Ishikawa (cell line): ENCODE results near the gene SLC22A13.

Experiments used
- CEBPB ChIP-seq: IDR thresholded peaks from 2 replicates; pipeline ENCODE4 v1.6.1; 2012
- CREB1 ChIP-seq: IDR thresholded peaks from 2 replicates; pipeline ENCODE4 v1.6.1; 2012; ENCODE audit warnings: low read depth
- EGR1 ChIP-seq: IDR thresholded peaks from 2 replicates; pipeline ENCODE4 v1.6.1; 2012
- EP300 ChIP-seq: IDR thresholded peaks from 2 replicates; pipeline ENCODE4 v1.6.1; 2012; ENCODE audit warnings: borderline replicate concordance
- FOXM1 ChIP-seq: IDR thresholded peaks from 2 replicates; pipeline ENCODE4 v1.6.1; 2012; ENCODE audit warnings: low read depth, borderline replicate concordance
- NFIC ChIP-seq: IDR thresholded peaks from 2 replicates; pipeline ENCODE4 v1.6.1; 2012
- RAD21 ChIP-seq: IDR thresholded peaks from 2 replicates; pipeline ENCODE4 v1.6.1; 2012; ENCODE audit warnings: low read depth
- TAF1 ChIP-seq: IDR thresholded peaks from 2 replicates; pipeline ENCODE4 v1.6.1; 2012; ENCODE audit warnings: low read depth, mild to moderate bottlenecking
- TCF12 ChIP-seq: IDR thresholded peaks from 2 replicates; pipeline ENCODE4 v1.6.1; 2012; ENCODE audit warnings: low read depth
- TEAD4 ChIP-seq: IDR thresholded peaks from 2 replicates; pipeline ENCODE4 v1.6.1; 2012
- YY1 ChIP-seq: IDR thresholded peaks from 2 replicates; pipeline ENCODE4 v1.6.1; 2012; ENCODE audit warnings: low read depth
- ZBTB7A ChIP-seq: IDR thresholded peaks from 2 replicates; pipeline ENCODE4 v1.6.1; 2012; ENCODE audit warnings: low read depth
- TF ChIP-seq, protein P1 (sequence below): IDR thresholded peaks from 2 replicates; pipeline ENCODE4 v1.6.1; 2012
- TF ChIP-seq, protein P2 (sequence below): IDR thresholded peaks from 2 replicates; pipeline ENCODE4 v1.6.1; 2012
- TF ChIP-seq, protein P3 (sequence below): IDR thresholded peaks from 2 replicates; pipeline ENCODE4 v1.6.1; 2012; ENCODE audit warnings: low read depth, mild to moderate bottlenecking

Gene SLC22A13

DNA sequence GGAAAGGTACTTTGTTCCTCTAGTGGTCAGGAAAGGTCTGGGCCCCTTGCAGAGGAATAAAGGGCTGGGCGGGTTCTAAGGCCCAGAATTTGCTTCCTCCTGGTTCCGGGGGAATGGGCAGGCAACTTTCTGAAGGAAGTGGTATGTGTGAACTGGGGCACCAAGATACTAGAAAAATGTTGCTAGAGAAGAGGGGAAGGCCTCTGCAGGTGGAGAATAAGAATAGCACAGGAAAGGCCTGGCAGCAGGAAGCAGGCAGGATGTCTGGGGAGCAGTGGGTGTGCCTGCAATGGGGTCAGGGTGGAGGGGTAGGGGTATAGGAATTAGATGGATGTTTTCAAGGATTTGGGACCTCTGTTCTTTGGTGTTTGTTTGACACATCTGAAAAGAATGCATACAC lies 2.0 kb downstream of the SLC22A13 start:
- TF ChIP-seq FOXM1 (no peak), TAF1 (no peak), RAD21 (no peak), CREB1 (no peak), EGR1 (no peak), EP300 (no peak), ZBTB7A (no peak), TCF12 (no peak), NFIC (no peak), CEBPB (no peak), TEAD4 (no peak), YY1 (no peak)
- TF ChIP-seq, protein P1, sequence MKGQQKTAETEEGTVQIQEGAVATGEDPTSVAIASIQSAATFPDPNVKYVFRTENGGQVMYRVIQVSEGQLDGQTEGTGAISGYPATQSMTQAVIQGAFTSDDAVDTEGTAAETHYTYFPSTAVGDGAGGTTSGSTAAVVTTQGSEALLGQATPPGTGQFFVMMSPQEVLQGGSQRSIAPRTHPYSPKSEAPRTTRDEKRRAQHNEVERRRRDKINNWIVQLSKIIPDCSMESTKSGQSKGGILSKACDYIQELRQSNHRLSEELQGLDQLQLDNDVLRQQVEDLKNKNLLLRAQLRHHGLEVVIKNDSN: no peak
- TF ChIP-seq, protein P2, sequence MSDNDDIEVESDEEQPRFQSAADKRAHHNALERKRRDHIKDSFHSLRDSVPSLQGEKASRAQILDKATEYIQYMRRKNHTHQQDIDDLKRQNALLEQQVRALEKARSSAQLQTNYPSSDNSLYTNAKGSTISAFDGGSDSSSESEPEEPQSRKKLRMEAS: no peak

DNA sequence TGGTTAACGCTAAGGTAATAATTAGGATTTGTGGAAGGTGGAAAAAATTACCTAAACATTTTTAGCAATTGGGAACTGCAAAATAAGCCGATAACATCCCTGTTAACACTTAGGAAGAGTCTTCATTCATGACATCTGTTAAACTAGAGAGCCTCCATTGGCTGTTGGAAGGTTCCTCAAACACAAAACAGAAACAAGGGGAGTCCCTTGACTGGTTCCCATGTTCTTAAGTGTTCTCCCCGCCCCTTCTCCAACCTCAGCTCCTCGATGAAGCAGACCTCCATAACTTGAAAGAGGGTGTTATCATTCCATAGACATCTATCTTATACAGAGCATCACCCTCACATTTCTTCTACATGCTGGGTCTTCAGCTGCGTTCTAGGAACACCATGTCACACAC lies 2.5 kb downstream of the SLC22A13 start:
- no peak for TF ChIP-seq TAF1
- no peak for TF ChIP-seq EP300
- TF ChIP-seq CEBPB: no peak
- no peak for TF ChIP-seq FOXM1
- TF ChIP-seq, protein P3, sequence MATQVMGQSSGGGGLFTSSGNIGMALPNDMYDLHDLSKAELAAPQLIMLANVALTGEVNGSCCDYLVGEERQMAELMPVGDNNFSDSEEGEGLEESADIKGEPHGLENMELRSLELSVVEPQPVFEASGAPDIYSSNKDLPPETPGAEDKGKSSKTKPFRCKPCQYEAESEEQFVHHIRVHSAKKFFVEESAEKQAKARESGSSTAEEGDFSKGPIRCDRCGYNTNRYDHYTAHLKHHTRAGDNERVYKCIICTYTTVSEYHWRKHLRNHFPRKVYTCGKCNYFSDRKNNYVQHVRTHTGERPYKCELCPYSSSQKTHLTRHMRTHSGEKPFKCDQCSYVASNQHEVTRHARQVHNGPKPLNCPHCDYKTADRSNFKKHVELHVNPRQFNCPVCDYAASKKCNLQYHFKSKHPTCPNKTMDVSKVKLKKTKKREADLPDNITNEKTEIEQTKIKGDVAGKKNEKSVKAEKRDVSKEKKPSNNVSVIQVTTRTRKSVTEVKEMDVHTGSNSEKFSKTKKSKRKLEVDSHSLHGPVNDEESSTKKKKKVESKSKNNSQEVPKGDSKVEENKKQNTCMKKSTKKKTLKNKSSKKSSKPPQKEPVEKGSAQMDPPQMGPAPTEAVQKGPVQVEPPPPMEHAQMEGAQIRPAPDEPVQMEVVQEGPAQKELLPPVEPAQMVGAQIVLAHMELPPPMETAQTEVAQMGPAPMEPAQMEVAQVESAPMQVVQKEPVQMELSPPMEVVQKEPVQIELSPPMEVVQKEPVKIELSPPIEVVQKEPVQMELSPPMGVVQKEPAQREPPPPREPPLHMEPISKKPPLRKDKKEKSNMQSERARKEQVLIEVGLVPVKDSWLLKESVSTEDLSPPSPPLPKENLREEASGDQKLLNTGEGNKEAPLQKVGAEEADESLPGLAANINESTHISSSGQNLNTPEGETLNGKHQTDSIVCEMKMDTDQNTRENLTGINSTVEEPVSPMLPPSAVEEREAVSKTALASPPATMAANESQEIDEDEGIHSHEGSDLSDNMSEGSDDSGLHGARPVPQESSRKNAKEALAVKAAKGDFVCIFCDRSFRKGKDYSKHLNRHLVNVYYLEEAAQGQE: no peak
- no peak for TF ChIP-seq YY1
- TF ChIP-seq TEAD4: no peak
- no peak for TF ChIP-seq NFIC

DNA sequence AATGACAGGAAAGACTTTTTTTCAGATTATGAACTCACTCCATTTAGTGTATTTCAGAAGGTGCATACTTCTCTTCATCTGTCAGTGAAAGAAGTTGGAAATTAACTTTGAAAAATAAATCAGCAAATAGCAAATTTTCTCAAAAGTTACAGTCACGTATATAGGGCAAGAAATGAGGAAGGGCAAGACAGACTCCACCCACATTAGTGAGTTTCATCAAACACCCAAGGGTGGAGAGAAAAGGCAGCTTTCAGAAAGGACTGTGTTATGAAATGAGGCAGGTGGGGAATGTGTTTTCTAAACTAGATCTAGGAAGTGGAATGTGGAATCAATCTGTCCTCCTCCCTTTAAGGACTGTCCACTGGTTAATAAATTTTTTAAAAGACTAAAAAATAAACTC lies 2.9 kb downstream of the SLC22A13 start:
- TF ChIP-seq TAF1: no peak
- no peak for TF ChIP-seq NFIC
- TF ChIP-seq TEAD4: no peak
- no peak for TF ChIP-seq ZBTB7A
- no peak for TF ChIP-seq EGR1
- no peak for TF ChIP-seq CEBPB
- TF ChIP-seq RAD21: no peak
- TF ChIP-seq FOXM1: no peak
- no peak for TF ChIP-seq EP300
- TF ChIP-seq YY1: no peak
- TF ChIP-seq, protein P3: no peak

DNA sequence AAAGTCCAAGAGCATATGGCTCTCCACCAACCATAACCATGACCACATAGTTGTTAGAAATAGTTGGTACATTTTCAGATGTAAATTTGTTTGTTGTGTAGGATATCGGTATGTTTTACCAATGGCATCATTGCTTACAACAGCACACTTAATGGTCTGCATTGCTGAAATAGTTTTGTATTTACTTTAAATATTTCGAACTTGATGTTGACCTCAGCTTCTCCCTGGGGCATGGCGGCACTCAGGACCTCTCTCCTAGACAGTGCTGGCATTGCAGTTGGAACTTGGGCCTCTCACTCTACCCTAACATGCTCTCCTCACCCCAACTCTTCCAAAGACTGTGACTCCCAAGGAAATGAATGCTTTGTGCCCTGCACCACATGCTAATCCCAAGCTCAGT lies 5.0 kb downstream of the SLC22A13 start:
- TF ChIP-seq NFIC: no peak
- no peak for TF ChIP-seq TCF12
- TF ChIP-seq YY1: no peak
- TF ChIP-seq CEBPB: no peak
- TF ChIP-seq ZBTB7A: no peak
- TF ChIP-seq RAD21: no peak
- no peak for TF ChIP-seq EP300
- no peak for TF ChIP-seq FOXM1
- TF ChIP-seq EGR1: no peak

DNA sequence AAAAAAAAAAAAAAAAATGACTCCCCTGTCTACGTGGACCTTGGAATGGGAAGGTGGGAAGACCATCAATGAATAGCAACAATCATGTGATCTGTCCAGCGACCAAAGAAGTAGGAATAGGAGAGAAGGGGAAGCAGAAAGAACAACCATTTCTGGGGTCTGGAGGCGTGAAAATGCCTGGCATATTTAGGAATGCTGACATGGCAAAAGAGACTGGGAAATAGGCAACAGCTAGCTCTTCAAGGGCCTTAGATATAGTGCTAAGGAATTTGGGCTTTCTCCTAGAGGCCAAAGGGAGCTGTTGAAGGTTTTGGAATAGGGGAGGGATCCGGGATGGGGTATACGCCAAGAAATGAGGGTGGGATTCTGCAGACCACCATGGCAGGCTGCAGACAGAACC lies 5.9 kb downstream of the SLC22A13 start:
- TF ChIP-seq TEAD4: no peak
- no peak for TF ChIP-seq CEBPB
- TF ChIP-seq, protein P1: no peak
- TF ChIP-seq, protein P2: no peak
- TF ChIP-seq ZBTB7A: no peak
- TF ChIP-seq TCF12: no peak
- TF ChIP-seq EP300: no peak
- no peak for TF ChIP-seq RAD21
- TF ChIP-seq TAF1: no peak
- TF ChIP-seq FOXM1: no peak

DNA sequence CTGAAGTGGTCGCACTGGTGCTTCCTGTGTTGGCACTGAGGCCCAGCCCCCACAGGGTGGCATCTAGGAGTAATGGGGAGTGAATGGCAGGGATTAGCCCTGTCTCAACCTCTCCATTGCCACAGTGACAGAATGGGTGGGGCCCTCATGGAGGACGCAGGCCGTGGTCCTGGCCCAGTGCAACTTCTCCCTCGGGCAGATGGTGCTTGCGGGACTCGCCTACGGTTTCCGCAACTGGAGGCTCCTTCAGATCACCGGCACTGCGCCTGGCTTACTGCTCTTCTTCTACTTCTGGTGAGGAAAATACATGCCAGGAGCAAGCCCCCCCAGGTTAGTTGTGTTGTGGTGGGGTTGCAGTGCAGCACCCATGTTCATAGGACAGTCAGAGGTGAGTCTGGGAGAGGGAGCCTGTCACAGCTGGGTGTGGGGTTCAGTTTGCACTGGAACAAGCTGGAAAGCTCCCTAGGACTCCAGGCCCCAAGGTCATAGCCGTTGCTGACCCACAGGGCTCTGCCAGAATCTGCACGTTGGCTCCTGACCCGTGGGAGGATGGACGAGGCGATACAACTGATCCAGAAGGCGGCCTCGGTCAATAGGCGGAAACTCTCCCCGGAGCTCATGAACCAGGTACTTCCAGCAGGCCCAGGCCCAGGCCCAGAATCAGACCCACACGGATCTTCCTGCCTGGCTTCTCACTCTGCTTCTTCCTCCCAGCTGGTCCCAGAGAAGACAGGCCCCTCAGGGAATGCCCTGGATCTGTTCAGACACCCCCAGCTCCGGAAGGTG lies 9.4 kb downstream of the SLC22A13 start:
- TF ChIP-seq, protein P2: no peak
- TF ChIP-seq, protein P3: no peak
- TF ChIP-seq TEAD4: no peak
- TF ChIP-seq CREB1: no peak
- no peak for TF ChIP-seq NFIC
- no peak for TF ChIP-seq CEBPB
- no peak for TF ChIP-seq FOXM1
- no peak for TF ChIP-seq RAD21
- no peak for TF ChIP-seq YY1
- no peak for TF ChIP-seq TCF12
- no peak for TF ChIP-seq EGR1
- no peak for TF ChIP-seq EP300
